Karpas-422 (cell line): ENCODE measurements around the gene MAPK6. TPM values are rescaled to one million over a fixed set of nuclear protein-coding genes. Genes with fewer than 3 reads are reported as not detected.

Experiments
- DNase-seq: peaks from one replicate; pipeline ENCODE4 v3.0.0-alpha.2; 2015
- H2AFZ ChIP-seq: fragments of 200-600 bp; sonication (generic); 2 replicates; pipeline ENCODE4 v1.6.1; 2014; ENCODE audit warnings: antibody characterized with exemption, low read length, mixed read lengths
- H3K27ac ChIP-seq: fragments of 200-600 bp; sonication (generic); 2 replicates; pipeline ENCODE4 v1.5.1; 2014; ENCODE audit warnings: mild to moderate bottlenecking, low read length, moderate library complexity
- H3K27me3 ChIP-seq: fragments of 200-600 bp; sonication (generic); 2 replicates; pipeline ENCODE4 v1.6.1; 2014; ENCODE audit warnings: low read length, mixed read lengths
- H3K36me3 ChIP-seq: fragments of 200-600 bp; sonication (generic); 2 replicates; pipeline ENCODE4 v1.6.1; 2014; ENCODE audit warnings: low read length, mixed read lengths; ENCODE audit not compliant: insufficient read depth
- H3K4me1 ChIP-seq: fragments of 200-600 bp; sonication (generic); 2 replicates; pipeline ENCODE4 v1.6.1; 2014; ENCODE audit warnings: mild to moderate bottlenecking, low read length, mixed read lengths
- H3K4me2 ChIP-seq: fragments of 200-600 bp; sonication (generic); 2 replicates; pipeline ENCODE4 v1.6.1; 2014; ENCODE audit warnings: low read length, low read depth, mild to moderate bottlenecking; ENCODE audit not compliant: poor library complexity, severe bottlenecking
- H3K4me3 ChIP-seq: fragments of 200-600 bp; sonication (generic); 2 replicates; pipeline ENCODE4 v1.5.1; 2014; ENCODE audit warnings: mild to moderate bottlenecking, antibody characterized with exemption, low read length, mixed read lengths
- H3K79me2 ChIP-seq: fragments of 200-600 bp; sonication (generic); 2 replicates; pipeline ENCODE4 v1.6.1; 2014; ENCODE audit warnings: mild to moderate bottlenecking, low read length, mixed read lengths
- H3K9ac ChIP-seq: fragments of 200-600 bp; sonication (generic); 2 replicates; pipeline ENCODE4 v1.6.0; 2014; ENCODE audit warnings: low read length
- H3K9me2 ChIP-seq: fragments of 200-600 bp; sonication (generic), shearing (Covaris generic); replicated peaks from 2 replicates; pipeline ENCODE4 v1.6.0; 2014; ENCODE audit warnings: mild to moderate bottlenecking, low read length, moderate library complexity; ENCODE audit not compliant: insufficient read depth
- H3K9me3 ChIP-seq: fragments of 300-700, 200-600 bp; sonication (generic); 2 replicates; pipeline ENCODE4 v1.6.1; 2014; ENCODE audit warnings: low read length, mixed read lengths
- H4K20me1 ChIP-seq: fragments of 200-600 bp; sonication (generic); 2 replicates; pipeline ENCODE4 v1.6.1; 2014; ENCODE audit warnings: mild to moderate bottlenecking, antibody characterized with exemption, low read length, low read depth; ENCODE audit not compliant: insufficient read depth
- total RNA-seq: library from RNA; depleted of rRNA; stranded (reverse); fragments of >200 nt; shearing (Covaris generic); gene quantifications from 2 replicates; pipeline ENCODE4 v1.2.3, GENCODE V29; 2014; ENCODE audit warnings: low replicate concordance; rRNA removed

MAPK6 gene
- total RNA-seq, 1 experiment from 2014 or later = 24.7 TPM

- no peaks in the 10 kb centered on the region for H3K79me2 ChIP-seq
- H2AFZ ChIP-seq = no peak overlapping the region
- H4K20me1 ChIP-seq = no peaks in the 10 kb centered on the region
- H3K27ac ChIP-seq = no peak overlapping the region
- H3K9me3 ChIP-seq = no peaks in the 10 kb centered on the region
- no peak for DNase-seq
- H3K4me2 ChIP-seq = no peak overlapping the region
- H3K9ac ChIP-seq = no peak overlapping the region
- H3K4me1 ChIP-seq = no peaks in the 10 kb centered on the region
- H3K4me3 ChIP-seq = no peak overlapping the region
- no peaks in the 10 kb centered on the region for H3K36me3 ChIP-seq
- H3K27me3 ChIP-seq = no peaks in the 10 kb centered on the region
- H3K9me2 ChIP-seq = no peaks in the 10 kb centered on the region
Measured at GRCh38 chr15:52112203-52112750, 93.3 kb downstream of the MAPK6 start.

- no peaks in the 10 kb centered on the region for H4K20me1 ChIP-seq
- no peak overlapping the region for H3K27ac ChIP-seq
- H3K9me2 ChIP-seq = no peaks in the 10 kb centered on the region
- no peaks in the 10 kb centered on the region for H3K79me2 ChIP-seq
- H3K27me3 ChIP-seq = no peaks in the 10 kb centered on the region
- H3K9ac ChIP-seq = no peak overlapping the region
- no peak overlapping the region for H3K4me2 ChIP-seq
- H3K9me3 ChIP-seq = no peaks in the 10 kb centered on the region
- no peak overlapping the region for H2AFZ ChIP-seq
- no peak overlapping the region for H3K4me3 ChIP-seq
- H3K36me3 ChIP-seq = no peaks in the 10 kb centered on the region
- H3K4me1 ChIP-seq = no peaks in the 10 kb centered on the region
- no peak for DNase-seq
Measured at GRCh38 chr15:52113235-52113634, 94.2 kb downstream of the MAPK6 start.

DNA sequence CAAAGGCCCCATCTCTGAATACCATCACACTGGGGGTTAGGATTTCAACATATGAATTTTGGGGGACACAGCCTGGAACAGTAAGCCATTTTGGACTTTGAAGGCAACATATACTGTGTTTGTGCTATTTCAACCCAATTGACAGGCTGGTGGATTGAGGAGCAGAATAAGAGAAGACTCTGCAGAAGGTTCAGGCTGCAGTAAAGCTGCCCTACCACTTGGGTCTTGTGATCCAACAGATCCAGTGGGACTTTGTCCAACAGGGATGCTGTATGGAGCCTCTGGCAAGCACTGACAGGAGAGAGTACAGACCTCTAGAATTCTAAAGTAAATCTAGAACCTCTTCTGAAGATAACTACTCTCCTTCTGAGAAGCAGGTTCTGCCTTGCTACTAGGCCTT lies 94.7 kb downstream of the MAPK6 start:
- Histone ChIP-seq H2AFZ (no peak overlapping the region), H4K20me1 (no peaks in the 10 kb centered on the region), H3K27me3 (no peaks in the 10 kb centered on the region), H3K4me1 (no peaks in the 10 kb centered on the region), H3K4me3 (no peak overlapping the region), H3K27ac (no peak overlapping the region), H3K9me3 (no peaks in the 10 kb centered on the region), H3K36me3 (no peaks in the 10 kb centered on the region), H3K9ac (no peak overlapping the region), H3K9me2 (no peaks in the 10 kb centered on the region), H3K4me2 (no peak overlapping the region), H3K79me2 (no peaks in the 10 kb centered on the region)
- DNase-seq = no peak

GRCh38 chr15:52114261-52115055 lies 95.4 kb downstream of the MAPK6 start:
- Histone ChIP-seq H2AFZ (no peak overlapping the region), H3K9ac (no peak overlapping the region), H3K4me1 (no peaks in the 10 kb centered on the region), H3K4me2 (no peak overlapping the region), H4K20me1 (no peaks in the 10 kb centered on the region), H3K79me2 (no peaks in the 10 kb centered on the region), H3K9me2 (no peaks in the 10 kb centered on the region), H3K27ac (no peak overlapping the region), H3K4me3 (no peak overlapping the region), H3K27me3 (no peaks in the 10 kb centered on the region), H3K9me3 (no peaks in the 10 kb centered on the region), H3K36me3 (no peaks in the 10 kb centered on the region)
- no peak for DNase-seq

DNA sequence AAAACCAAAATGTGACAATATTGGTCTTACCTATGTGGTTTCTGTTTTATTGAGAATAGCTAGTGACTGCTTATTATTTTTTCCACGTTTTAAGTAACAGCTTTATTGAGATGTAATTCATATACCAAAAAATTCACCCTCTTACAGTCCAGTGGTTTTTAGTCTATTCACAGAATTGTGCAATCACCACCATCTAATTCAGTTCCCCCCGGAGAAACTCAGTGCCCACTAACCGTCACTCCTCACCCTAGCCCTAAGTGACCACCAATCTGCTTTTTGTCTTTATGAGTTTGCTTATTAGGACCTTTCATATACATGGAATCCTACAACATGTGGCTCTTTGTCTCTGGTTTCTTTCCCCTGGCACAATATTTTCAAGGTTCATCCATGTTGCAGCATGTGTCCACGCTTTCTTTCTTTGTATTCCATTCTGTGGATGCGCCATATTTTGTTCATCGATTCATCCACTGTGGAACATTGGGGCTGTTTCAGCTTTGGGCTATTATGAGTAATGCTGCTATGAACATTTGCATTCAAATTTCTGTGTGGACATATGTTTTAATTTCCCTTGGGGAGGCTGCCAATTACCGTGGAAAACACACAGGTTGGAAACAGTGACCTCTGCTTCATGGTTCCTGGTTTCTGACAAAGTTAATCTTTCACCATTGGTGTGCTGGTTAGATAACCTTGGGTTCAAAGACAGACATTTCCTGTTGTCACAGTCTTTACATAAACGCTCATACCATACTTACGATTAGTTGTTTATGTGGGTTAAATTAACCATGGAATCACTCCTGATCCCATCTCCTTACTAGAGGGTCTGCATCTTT lies 96.8 kb downstream of the MAPK6 start:
- Histone ChIP-seq H3K9ac (no peak overlapping the region), H3K36me3 (no peaks in the 10 kb centered on the region), H3K27ac (no peak overlapping the region), H2AFZ (no peak overlapping the region), H3K79me2 (no peaks in the 10 kb centered on the region), H4K20me1 (no peaks in the 10 kb centered on the region), H3K27me3 (no peaks in the 10 kb centered on the region), H3K4me3 (no peak overlapping the region), H3K4me2 (no peak overlapping the region), H3K4me1 (no peaks in the 10 kb centered on the region), H3K9me3 (no peaks in the 10 kb centered on the region), H3K9me2 (no peaks in the 10 kb centered on the region)
- DNase-seq = no peak

Other genes with a start within 250 kb of the MAPK6 start
- 6.9 and 13.7 TPM in 2 replicates for gene TMOD3, start 189.6 kb upstream of the MAPK6 start, total RNA-seq
- 16.9 and 32.3 TPM in 2 replicates for gene LEO1, start 47.4 kb upstream of the MAPK6 start, total RNA-seq
- not detected in 2 replicates for gene BCL2L10, start 93.6 kb downstream of the MAPK6 start, total RNA-seq
- gene GNB5, start 172.2 kb downstream of the MAPK6 start, total RNA-seq = 23.7 and 25.8 TPM in 2 replicates